Activated naive CD8-positive, alpha-beta T cell (primary cell): Measurements from ENCODE around the gene LDB2.

Source experiments
- H3K27ac Mint-ChIP-seq: one replicate; pipeline ENCODE4 v1.8.0; 2021; ENCODE audit warnings: mixed read lengths
- H3K27me3 Mint-ChIP-seq: one replicate; pipeline ENCODE4 v1.8.0; 2021; ENCODE audit warnings: mixed read lengths
- H3K36me3 Mint-ChIP-seq: one replicate; pipeline ENCODE4 v1.8.0; 2021; ENCODE audit warnings: mixed read lengths
- H3K4me1 Mint-ChIP-seq: one replicate; pipeline ENCODE4 v1.8.0; 2021; ENCODE audit warnings: low read depth, mixed read lengths
- H3K4me3 Mint-ChIP-seq: one replicate; pipeline ENCODE4 v1.8.0; 2021; ENCODE audit warnings: mild to moderate bottlenecking, mixed read lengths
- H3K9me3 Mint-ChIP-seq: one replicate; pipeline ENCODE4 v1.8.0; 2021; ENCODE audit warnings: low read depth, mixed read lengths

The LDB2 gene

GRCh38 chr4:16726368-16727050 lies 171.9 kb downstream of the LDB2 start:
- H3K4me1 Mint-ChIP-seq = no peaks in the 10 kb centered on the region
- H3K27me3 Mint-ChIP-seq = peaks cover 11% of the 10 kb centered on the region
- H3K4me3 Mint-ChIP-seq = no peak overlapping the region
- H3K27ac Mint-ChIP-seq = no peak overlapping the region
- no peaks in the 10 kb centered on the region for H3K36me3 Mint-ChIP-seq
- H3K9me3 Mint-ChIP-seq = peaks cover 15% of the 10 kb centered on the region

DNA sequence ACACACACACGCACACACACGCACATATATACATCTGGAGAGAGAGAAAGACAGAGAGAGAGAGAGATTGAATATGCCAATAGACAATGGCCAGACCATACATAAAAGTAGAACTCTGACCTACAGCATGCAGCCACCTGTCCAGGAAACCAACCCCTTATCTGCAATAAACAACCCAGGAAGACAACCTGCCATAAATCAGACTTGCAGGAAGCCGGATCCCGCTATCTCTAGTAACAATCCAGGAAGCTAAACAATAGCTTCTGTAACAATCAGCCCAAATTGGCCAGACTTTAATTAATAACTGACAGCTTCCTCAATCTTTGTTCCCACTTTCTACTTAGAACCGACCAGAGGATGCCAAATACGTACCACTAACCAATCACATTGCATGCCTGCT lies 173.2 kb downstream of the LDB2 start:
- Mint-ChIP-seq H3K4me3 (no peak overlapping the region), H3K27me3 (peaks cover 9% of the 10 kb centered on the region), H3K36me3 (no peaks in the 10 kb centered on the region), H3K4me1 (no peaks in the 10 kb centered on the region), H3K9me3 (peaks cover 10% of the 10 kb centered on the region), H3K27ac (no peak overlapping the region)

- Mint-ChIP-seq H3K27me3 (peaks cover 11% of the 10 kb centered on the region), H3K4me3 (no peak overlapping the region), H3K9me3 (peaks cover 15% of the 10 kb centered on the region), H3K27ac (no peak overlapping the region), H3K4me1 (no peaks in the 10 kb centered on the region), H3K36me3 (no peaks in the 10 kb centered on the region)
Observed at GRCh38 chr4:16722416-16722815, 176.0 kb downstream of the LDB2 start.

DNA sequence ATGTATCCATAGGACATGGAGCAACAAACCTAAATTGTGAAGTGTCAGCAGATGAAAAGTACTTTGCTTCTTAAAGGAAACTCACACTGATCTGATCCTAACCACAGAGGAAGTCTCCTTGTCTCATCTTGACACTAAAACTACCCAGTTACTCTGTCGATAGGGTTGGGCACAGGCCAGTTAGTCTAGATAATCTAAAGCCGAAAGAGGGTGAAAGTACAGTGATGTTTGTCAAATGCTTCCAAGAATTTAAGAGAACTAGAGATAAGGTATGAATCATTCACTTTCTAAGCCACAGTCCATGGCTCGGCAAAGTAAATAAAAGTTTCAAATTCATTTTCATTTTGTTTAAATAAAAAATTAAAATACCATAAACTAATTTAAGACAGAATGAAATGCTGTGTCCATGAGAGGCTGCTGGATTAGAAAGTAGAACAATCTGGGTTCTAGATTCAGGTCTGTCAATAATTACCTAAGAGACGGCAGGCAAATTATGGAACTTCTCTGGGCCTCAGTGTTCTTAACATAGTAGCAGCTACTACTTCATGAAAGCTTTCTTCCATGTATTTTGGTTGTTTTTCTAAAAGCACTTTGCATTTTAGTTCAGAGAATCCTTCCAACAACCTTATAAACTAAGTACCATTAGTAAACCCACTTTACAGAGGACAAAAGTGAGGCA lies 176.7 kb downstream of the LDB2 start:
- H3K27me3 Mint-ChIP-seq = peaks cover 11% of the 10 kb centered on the region
- no peaks in the 10 kb centered on the region for H3K4me1 Mint-ChIP-seq
- H3K9me3 Mint-ChIP-seq = peaks cover 15% of the 10 kb centered on the region
- no peak overlapping the region for H3K4me3 Mint-ChIP-seq
- no peaks in the 10 kb centered on the region for H3K36me3 Mint-ChIP-seq
- no peak overlapping the region for H3K27ac Mint-ChIP-seq

- Mint-ChIP-seq H3K27ac (no peak overlapping the region), H3K36me3 (no peaks in the 10 kb centered on the region), H3K4me3 (no peak overlapping the region), H3K27me3 (peaks cover 11% of the 10 kb centered on the region), H3K4me1 (no peaks in the 10 kb centered on the region), H3K9me3 (peaks cover 15% of the 10 kb centered on the region)
Observed at GRCh38 chr4:16720761-16721160, 177.7 kb downstream of the LDB2 start.

DNA sequence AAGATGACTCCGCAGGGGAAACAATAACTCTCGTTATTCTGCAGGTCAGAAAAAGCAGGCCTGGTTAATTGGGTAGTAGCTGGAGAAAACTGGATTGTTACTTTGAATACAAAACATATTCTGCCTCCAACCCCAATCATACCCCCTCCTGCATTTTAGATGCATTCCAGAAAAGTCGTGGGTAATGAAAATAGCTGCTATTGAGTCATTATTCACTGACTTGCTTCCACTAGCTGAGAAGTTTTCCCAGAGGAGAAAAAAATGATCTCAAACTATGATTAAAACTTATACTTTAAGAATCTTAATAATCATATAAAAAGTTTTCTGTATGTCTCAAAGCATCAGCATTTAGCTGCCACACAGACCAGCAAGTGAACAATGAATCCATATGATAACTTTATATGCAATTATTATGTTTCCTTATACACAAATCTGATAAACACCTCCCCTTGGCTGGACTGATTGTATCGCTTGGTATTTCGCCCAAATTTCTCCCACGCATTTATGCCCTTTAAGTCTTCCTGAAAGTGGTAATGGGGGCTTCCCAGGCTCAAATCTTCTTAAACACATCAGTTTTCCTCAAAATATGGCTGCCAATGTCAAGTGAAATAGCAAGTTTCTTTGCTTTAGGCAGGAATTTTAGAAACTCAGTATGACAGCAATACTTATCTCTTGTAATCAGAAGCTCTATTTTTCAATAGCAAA lies 181.0 kb downstream of the LDB2 start:
- H3K4me3 Mint-ChIP-seq = no peak overlapping the region
- H3K27ac Mint-ChIP-seq = no peak overlapping the region
- peaks cover 3% of the 10 kb centered on the region for H3K27me3 Mint-ChIP-seq
- no peaks in the 10 kb centered on the region for H3K4me1 Mint-ChIP-seq
- no peaks in the 10 kb centered on the region for H3K36me3 Mint-ChIP-seq
- H3K9me3 Mint-ChIP-seq = peaks cover 11% of the 10 kb centered on the region

- H3K9me3 Mint-ChIP-seq = peaks cover 11% of the 10 kb centered on the region
- H3K4me1 Mint-ChIP-seq = no peaks in the 10 kb centered on the region
- peaks cover 6% of the 10 kb centered on the region for H3K27me3 Mint-ChIP-seq
- H3K36me3 Mint-ChIP-seq = no peaks in the 10 kb centered on the region
- H3K4me3 Mint-ChIP-seq = no peak overlapping the region
- H3K27ac Mint-ChIP-seq = no peak overlapping the region
Observed at GRCh38 chr4:16715482-16715881, 183.0 kb downstream of the LDB2 start.

GRCh38 chr4:16714191-16714590 lies 184.3 kb downstream of the LDB2 start:
- H3K36me3 Mint-ChIP-seq = no peaks in the 10 kb centered on the region
- no peak overlapping the region for H3K4me3 Mint-ChIP-seq
- H3K9me3 Mint-ChIP-seq = peaks cover 6% of the 10 kb centered on the region
- H3K27me3 Mint-ChIP-seq = peaks cover 3% of the 10 kb centered on the region
- no peak overlapping the region for H3K27ac Mint-ChIP-seq
- H3K4me1 Mint-ChIP-seq = no peaks in the 10 kb centered on the region

GRCh38 chr4:16713696-16714095 lies 184.7 kb downstream of the LDB2 start:
- Mint-ChIP-seq H3K27me3 (peaks cover 3% of the 10 kb centered on the region), H3K4me3 (no peak overlapping the region), H3K9me3 (peaks cover 6% of the 10 kb centered on the region), H3K4me1 (no peaks in the 10 kb centered on the region), H3K27ac (no peak overlapping the region), H3K36me3 (no peaks in the 10 kb centered on the region)

GRCh38 chr4:16713271-16713670 lies 185.2 kb downstream of the LDB2 start:
- peaks cover 5% of the 10 kb centered on the region for H3K27me3 Mint-ChIP-seq
- no peaks in the 10 kb centered on the region for H3K36me3 Mint-ChIP-seq
- no peak overlapping the region for H3K4me3 Mint-ChIP-seq
- no peaks in the 10 kb centered on the region for H3K4me1 Mint-ChIP-seq
- H3K9me3 Mint-ChIP-seq = peaks cover 6% of the 10 kb centered on the region
- no peak overlapping the region for H3K27ac Mint-ChIP-seq

DNA sequence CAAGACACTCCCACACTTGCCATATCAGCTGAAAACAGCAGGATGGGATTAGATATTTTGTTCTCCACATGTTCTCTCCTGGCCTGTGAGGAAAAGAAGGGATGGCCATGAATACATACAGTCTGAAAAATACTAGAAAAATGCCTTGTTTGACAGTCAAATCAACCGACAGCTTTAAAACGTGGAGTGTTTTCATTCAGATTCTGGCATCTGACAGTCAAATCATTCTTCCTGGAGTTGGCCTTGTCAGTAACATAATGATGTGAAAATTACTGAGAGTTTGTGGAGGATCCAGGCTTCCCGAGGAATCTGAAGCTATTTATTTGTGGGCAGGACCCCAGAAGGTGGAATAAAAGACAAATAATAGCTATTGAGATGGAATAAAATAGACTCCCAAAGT lies 188.2 kb downstream of the LDB2 start:
- peaks cover 6% of the 10 kb centered on the region for H3K27me3 Mint-ChIP-seq
- no peak overlapping the region for H3K27ac Mint-ChIP-seq
- no peaks in the 10 kb centered on the region for H3K4me1 Mint-ChIP-seq
- H3K36me3 Mint-ChIP-seq = no peaks in the 10 kb centered on the region
- H3K9me3 Mint-ChIP-seq = peaks cover 1% of the 10 kb centered on the region
- no peak overlapping the region for H3K4me3 Mint-ChIP-seq

GRCh38 chr4:16707874-16708273 lies 190.6 kb downstream of the LDB2 start:
- H3K9me3 Mint-ChIP-seq = no peaks in the 10 kb centered on the region
- peaks cover 6% of the 10 kb centered on the region for H3K27me3 Mint-ChIP-seq
- H3K27ac Mint-ChIP-seq = no peak overlapping the region
- no peaks in the 10 kb centered on the region for H3K4me1 Mint-ChIP-seq
- no peaks in the 10 kb centered on the region for H3K36me3 Mint-ChIP-seq
- H3K4me3 Mint-ChIP-seq = no peak overlapping the region

- H3K36me3 Mint-ChIP-seq = no peaks in the 10 kb centered on the region
- no peaks in the 10 kb centered on the region for H3K9me3 Mint-ChIP-seq
- no peak overlapping the region for H3K4me3 Mint-ChIP-seq
- no peaks in the 10 kb centered on the region for H3K4me1 Mint-ChIP-seq
- H3K27ac Mint-ChIP-seq = no peak overlapping the region
- H3K27me3 Mint-ChIP-seq = peaks cover 6% of the 10 kb centered on the region
Observed at GRCh38 chr4:16706251-16706650, 192.2 kb downstream of the LDB2 start.

DNA sequence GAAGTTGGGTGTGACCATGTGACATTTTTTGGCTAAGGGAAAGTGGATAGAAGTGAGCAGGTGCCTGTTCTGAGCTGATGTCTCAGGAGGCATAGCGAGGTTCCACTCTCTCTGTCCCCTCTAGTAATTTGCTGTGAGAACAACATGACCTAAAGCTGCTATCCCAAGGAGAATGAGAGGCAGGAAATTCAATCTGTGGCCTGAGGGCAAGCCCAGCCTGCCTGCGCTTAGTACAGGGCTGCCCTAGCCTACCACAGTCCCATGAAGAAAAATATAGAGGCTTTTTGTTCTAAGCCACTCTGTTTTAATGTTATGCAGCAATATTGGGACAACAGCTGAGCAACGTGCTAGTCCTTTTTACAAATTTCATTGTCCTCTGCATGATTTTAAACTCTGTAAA lies 193.1 kb downstream of the LDB2 start:
- H3K9me3 Mint-ChIP-seq = no peaks in the 10 kb centered on the region
- H3K36me3 Mint-ChIP-seq = no peaks in the 10 kb centered on the region
- H3K4me3 Mint-ChIP-seq = no peak overlapping the region
- H3K27me3 Mint-ChIP-seq = peaks cover 3% of the 10 kb centered on the region
- H3K4me1 Mint-ChIP-seq = no peaks in the 10 kb centered on the region
- H3K27ac Mint-ChIP-seq = no peak overlapping the region

DNA sequence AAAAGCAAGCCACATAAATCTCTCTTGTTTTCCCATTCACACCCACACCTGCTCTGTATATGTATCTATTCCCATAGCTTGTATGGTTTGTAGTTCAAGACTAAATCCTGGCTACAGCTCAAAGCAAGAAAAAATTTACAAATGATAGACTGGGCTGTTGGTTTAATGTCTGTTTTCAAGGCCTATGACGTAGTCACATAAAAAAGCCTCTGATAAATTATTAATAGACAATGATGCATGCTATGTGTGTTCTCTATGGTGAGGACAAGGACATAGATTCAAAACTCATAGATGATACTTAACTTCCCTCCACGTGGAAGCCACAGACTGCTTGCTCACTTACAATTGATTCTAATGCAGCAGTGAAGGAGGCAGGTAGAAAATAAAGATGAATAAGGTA lies 194.0 kb downstream of the LDB2 start:
- Mint-ChIP-seq H3K27me3 (peaks cover 3% of the 10 kb centered on the region), H3K27ac (no peak overlapping the region), H3K36me3 (no peaks in the 10 kb centered on the region), H3K9me3 (no peaks in the 10 kb centered on the region), H3K4me3 (no peak overlapping the region), H3K4me1 (no peaks in the 10 kb centered on the region)
